Measurements from ENCODE around the gene JRKL. TPM values are rescaled to one million over a fixed set of nuclear protein-coding genes. Genes with fewer than 3 reads are reported as not detected.
"Not testable (repeated sequence)": the region's sequence is repeated elsewhere in the genome, so short reads cannot be mapped to it uniquely, and the experiment has no call there.

JRKL gene
- total RNA-seq, 4 donors from 2014 or later: 4.2 to 6.8 (median 6.2) TPM

- TF ChIP-seq CTCF (IDR thresholded peaks at IDR 0.05): no peak
These were observed 23.6 kb downstream of the JRKL start for GRCh38 chr11:96413408-96413807.

GRCh38 chr11:96424693-96425092, 34.9 kb downstream of the JRKL start:
- ATAC-seq (ENCODE audit: low FRiP score) (no peak), DNase-seq (ENCODE audit: low spot score) (no peak)
- TF ChIP-seq CTCF (IDR thresholded peaks at IDR 0.05): no peak

More at GRCh38 chr11:96413408-96413807, 23.6 kb downstream of the JRKL start:
- DNase-seq (ENCODE audit: low spot score): no peak
- no peak for ATAC-seq (ENCODE audit: low FRiP score)

- no peak for DNase-seq (ENCODE audit: low spot score)
- TF ChIP-seq CTCF (IDR thresholded peaks at IDR 0.05): no peak
- ATAC-seq (ENCODE audit: low FRiP score): no peak
These were observed 40.9 kb downstream of the JRKL start for GRCh38 chr11:96430668-96431067.

- DNase-seq (ENCODE audit: low spot score); ATAC-seq (ENCODE audit: low FRiP score): not testable (repeated sequence)
These were observed 42.8 kb downstream of the JRKL start for GRCh38 chr11:96432654-96433053.

Small RNAs within 50 kb of the gene (small RNA-seq; reads per million reads assigned to genes)
- not detected for gene MIR1260B

Other genes starting within 250 kb of the JRKL start
- gene MAML2, start 46.8 kb upstream of the JRKL start, total RNA-seq: 10 to 100 TPM; 34.2 to 49.8 (median 44.4) TPM
- gene CCDC82, start 101 bp upstream of the JRKL start, total RNA-seq: 10 to 100 TPM; 16.0 to 34.4 (median 24.6) TPM

Measured in omental fat pad (tissue), 4 donors.